KMS-11 (cell line): ENCODE measurements around the gene ONECUT2.
"Not testable (repeated sequence)": the region's sequence is repeated elsewhere in the genome, so short reads cannot be mapped to it uniquely, and the experiment has no call there.

ENCODE experiments used
- H2AFZ ChIP-seq: fragments of 200-600 bp; sonication (generic); 2 replicates; pipeline ENCODE4 v1.6.1; 2016; ENCODE audit warnings: antibody characterized with exemption, mixed run types, low read depth
- H3K27ac ChIP-seq: fragments of 200-600 bp; sonication (generic); 2 replicates; pipeline ENCODE4 v1.6.1; 2016; ENCODE audit warnings: mild to moderate bottlenecking, mixed run types
- H3K27me3 ChIP-seq: fragments of 200-600 bp; sonication (generic); 2 replicates; pipeline ENCODE4 v1.6.1; 2017; ENCODE audit warnings: mild to moderate bottlenecking, low read depth, mixed run types, moderate library complexity; ENCODE audit not compliant: insufficient read depth
- H3K36me3 ChIP-seq: fragments of 200-600 bp; sonication (generic); 2 replicates; pipeline ENCODE4 v1.6.1; 2017; ENCODE audit warnings: mild to moderate bottlenecking, mixed run types; ENCODE audit not compliant: insufficient read depth
- H3K4me1 ChIP-seq: fragments of 200-600 bp; sonication (generic); 2 replicates; pipeline ENCODE4 v1.6.1; 2016; ENCODE audit warnings: mild to moderate bottlenecking, low read depth, mixed run types; ENCODE audit not compliant: poor library complexity, severe bottlenecking
- H3K4me2 ChIP-seq: fragments of 200-600 bp; sonication (generic); 2 replicates; pipeline ENCODE4 v1.7.0; 2016; ENCODE audit warnings: mild to moderate bottlenecking, mixed run types
- H3K4me3 ChIP-seq: fragments of 200-600 bp; sonication (generic); IDR thresholded peaks from 2 replicates; pipeline ENCODE4 v1.6.1; 2017; ENCODE audit warnings: low read depth, low read length, mixed read lengths; ENCODE audit not compliant: insufficient read depth
- H3K79me2 ChIP-seq: fragments of 200-600 bp; sonication (generic); 2 replicates; pipeline ENCODE4 v1.6.1; 2016; ENCODE audit warnings: low read depth, mixed run types; ENCODE audit not compliant: insufficient read depth
- H3K9ac ChIP-seq: fragments of 200-600 bp; sonication (generic); 2 replicates; pipeline ENCODE4 v1.6.1; 2016; ENCODE audit warnings: mild to moderate bottlenecking, mixed run types
- H4K20me1 ChIP-seq: fragments of 200-600 bp; sonication (generic); 2 replicates; pipeline ENCODE4 v1.6.1; 2016; ENCODE audit warnings: mild to moderate bottlenecking, mixed run types; ENCODE audit not compliant: insufficient read depth
- CTCF ChIP-seq: fragments of 200-600 bp; sonication (generic); conservative IDR thresholded peaks from 2 replicates; pipeline ENCODE4 v1.6.1; 2017; ENCODE audit warnings: low read depth, mild to moderate bottlenecking, antibody characterized with exemption, low read length, moderate library complexity, mixed read lengths

The ONECUT2 gene

GRCh38 chr18:57518533-57518932 lies 83.4 kb downstream of the ONECUT2 start:
- Histone ChIP-seq H3K4me1 (no peaks in the 10 kb centered on the region), H3K79me2 (no peaks in the 10 kb centered on the region), H3K9ac (no peak overlapping the region), H3K4me3 (no peak overlapping the region), H2AFZ (no peak overlapping the region), H4K20me1 (no peaks in the 10 kb centered on the region), H3K27me3 (no peaks in the 10 kb centered on the region), H3K36me3 (no peaks in the 10 kb centered on the region), H3K27ac (no peak overlapping the region), H3K4me2 (no peak overlapping the region)
- no peak for TF ChIP-seq CTCF

- no peaks in the 10 kb centered on the region for H3K79me2 ChIP-seq
- no peak overlapping the region for H2AFZ ChIP-seq
- TF ChIP-seq CTCF, result no peak
- H4K20me1 ChIP-seq, result no peaks in the 10 kb centered on the region
- H3K4me1 ChIP-seq, result no peaks in the 10 kb centered on the region
- no peak overlapping the region for H3K27ac ChIP-seq
- H3K4me3 ChIP-seq, result no peak overlapping the region
- no peaks in the 10 kb centered on the region for H3K27me3 ChIP-seq
- H3K36me3 ChIP-seq, result no peaks in the 10 kb centered on the region
- no peak overlapping the region for H3K9ac ChIP-seq
- no peak overlapping the region for H3K4me2 ChIP-seq
Observed at GRCh38 chr18:57519668-57520424, 84.7 kb downstream of the ONECUT2 start.

- not testable (repeated sequence) for H3K4me1 ChIP-seq, H2AFZ ChIP-seq, H3K4me2 ChIP-seq, H3K9ac ChIP-seq, H3K27me3 ChIP-seq, H3K36me3 ChIP-seq, H3K27ac ChIP-seq, H4K20me1 ChIP-seq, H3K79me2 ChIP-seq, H3K4me3 ChIP-seq
Observed at GRCh38 chr18:57522348-57522747, 87.2 kb downstream of the ONECUT2 start.

- Histone ChIP-seq H3K4me3 (no peak overlapping the region), H3K4me2 (no peak overlapping the region)
Observed at GRCh38 chr18:57523171-57523956, 88.2 kb downstream of the ONECUT2 start.

More at GRCh38 chr18:57523171-57523956, 88.2 kb downstream of the ONECUT2 start:
- Histone ChIP-seq H3K36me3 (no peaks in the 10 kb centered on the region), H3K27ac (no peak overlapping the region), H3K9ac (no peak overlapping the region), H2AFZ (no peak overlapping the region), H3K27me3 (no peaks in the 10 kb centered on the region), H3K79me2 (no peaks in the 10 kb centered on the region), H4K20me1 (no peaks in the 10 kb centered on the region), H3K4me1 (no peaks in the 10 kb centered on the region)
- no peak for TF ChIP-seq CTCF
